Nephron (organoid): ENCODE results near the gene ARSG.

Source experiments
- H3K27ac Mint-ChIP-seq, 3 experiments: 2 replicates each; pipeline ENCODE4 v1.8.0; 2020; ENCODE audit warnings: mixed read lengths in 3 of 3, mild to moderate bottlenecking in 2 of 3, moderate library complexity in 1 of 3
- H3K27me3 Mint-ChIP-seq: 2 replicates; pipeline ENCODE4 v1.8.0; 2021; ENCODE audit warnings: low read depth, mild to moderate bottlenecking, moderate library complexity, mixed read lengths
- H3K36me3 Mint-ChIP-seq: 2 replicates; pipeline ENCODE4 v1.8.0; 2020; ENCODE audit warnings: low read depth, mixed read lengths
- H3K4me1 Mint-ChIP-seq: 2 replicates; pipeline ENCODE4 v1.8.0; 2020; ENCODE audit warnings: mixed read lengths
- H3K4me3 Mint-ChIP-seq, 3 experiments: 2 replicates each; pipeline ENCODE4 v1.8.0; 2020; ENCODE audit warnings: mild to moderate bottlenecking in 3 of 3, mixed read lengths in 3 of 3, moderate library complexity in 2 of 3
- H3K9me3 Mint-ChIP-seq: 2 replicates; pipeline ENCODE4 v1.8.0; 2020; ENCODE audit warnings: mixed read lengths
- CTCF ChIP-seq, 3 experiments: fragments of 200-600 bp; sonication (generic); IDR thresholded peaks; one replicate each; pipeline ENCODE4 v1.5.0; 2021; ENCODE audit warnings: antibody characterized with exemption in 3 of 3; ENCODE audit not compliant: unreplicated experiment in 3 of 3

The ARSG gene

GRCh38 chr17:68451670-68452354, 160.5 kb downstream of the ARSG start:
- no peaks in the 10 kb centered on the region for H3K9me3 Mint-ChIP-seq
- no peak overlapping the region for H3K4me3 Mint-ChIP-seq
- H3K36me3 Mint-ChIP-seq: peaks cover 15% of the 10 kb centered on the region
- peak overlapping the region in 2 of 3 experiments; percentile 52 to 54 for H3K27ac Mint-ChIP-seq
- no peak for TF ChIP-seq CTCF (IDR thresholded peaks at IDR 0.05; ENCODE audit: unreplicated experiment in 3 of 3)
- H3K4me1 Mint-ChIP-seq: peaks cover 39% of the 10 kb centered on the region
- no peaks in the 10 kb centered on the region for H3K27me3 Mint-ChIP-seq

- peaks cover 15% of the 10 kb centered on the region for H3K36me3 Mint-ChIP-seq
- H3K9me3 Mint-ChIP-seq: no peaks in the 10 kb centered on the region
- H3K4me3 Mint-ChIP-seq: peak overlapping the region in 2 of 3 experiments; percentile 0 to 24
- H3K27ac Mint-ChIP-seq: no peak overlapping the region
- no peaks in the 10 kb centered on the region for H3K27me3 Mint-ChIP-seq
- peaks cover 40% of the 10 kb centered on the region for H3K4me1 Mint-ChIP-seq
- no peak for TF ChIP-seq CTCF (IDR thresholded peaks at IDR 0.05; ENCODE audit: unreplicated experiment in 3 of 3)
Measured at GRCh38 chr17:68452724-68453290, 161.5 kb downstream of the ARSG start.

DNA sequence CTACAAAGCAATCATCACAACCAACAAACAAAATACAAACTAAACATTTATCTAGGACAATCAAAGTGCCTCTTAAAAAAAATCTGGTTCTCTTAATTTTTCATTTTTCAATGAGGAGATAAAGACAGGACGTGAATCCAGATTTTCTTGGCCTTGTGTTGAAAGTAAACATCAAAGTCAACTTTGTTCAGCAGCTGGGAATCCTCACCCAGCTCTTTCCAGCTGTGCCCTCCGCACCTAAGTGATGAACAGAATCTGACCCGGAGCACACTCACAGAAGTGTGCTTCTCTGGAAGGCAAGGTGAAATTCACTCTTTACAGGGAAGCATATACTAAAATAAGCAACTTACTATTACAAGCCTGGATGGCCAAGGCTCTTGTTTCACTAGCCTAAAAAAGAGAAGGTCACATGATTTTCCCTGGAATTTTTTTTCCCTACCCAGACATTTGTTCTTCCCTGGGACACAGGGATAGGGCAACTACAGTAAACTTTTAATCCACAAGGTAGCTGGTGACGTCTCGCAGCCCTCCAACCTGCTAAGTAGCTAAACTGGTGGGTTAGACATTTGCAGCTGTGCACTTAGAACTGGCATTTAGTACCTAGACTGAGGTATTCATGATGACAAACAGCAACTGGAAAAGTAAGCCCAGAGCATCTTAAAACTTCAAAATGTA, 162.8 kb downstream of the ARSG start:
- no peaks in the 10 kb centered on the region for H3K9me3 Mint-ChIP-seq
- peaks cover 49% of the 10 kb centered on the region for H3K4me1 Mint-ChIP-seq
- peaks cover 11% of the 10 kb centered on the region for H3K36me3 Mint-ChIP-seq
- TF ChIP-seq CTCF (IDR thresholded peaks at IDR 0.05; ENCODE audit: unreplicated experiment in 3 of 3): no peak
- H3K4me3 Mint-ChIP-seq: peak overlapping the region in 2 of 3 experiments; percentile 14 to 67
- H3K27ac Mint-ChIP-seq: peak overlapping the region in 2 of 3 experiments; percentile 24 to 32
- peaks cover under 1% of the 10 kb centered on the region for H3K27me3 Mint-ChIP-seq

GRCh38 chr17:68455901-68456338, 164.6 kb downstream of the ARSG start:
- Mint-ChIP-seq H3K4me1 (peaks cover 55% of the 10 kb centered on the region), H3K27me3 (peaks cover 4% of the 10 kb centered on the region), H3K9me3 (no peaks in the 10 kb centered on the region), H3K27ac (peak overlapping the region; percentile 89 to 95 (median 90)), H3K4me3 (peak overlapping the region; percentile 94 to 99 (median 99)), H3K36me3 (peaks cover 5% of the 10 kb centered on the region)
- TF ChIP-seq CTCF (IDR thresholded peaks at IDR 0.05; ENCODE audit: unreplicated experiment in 3 of 3): no peak

DNA sequence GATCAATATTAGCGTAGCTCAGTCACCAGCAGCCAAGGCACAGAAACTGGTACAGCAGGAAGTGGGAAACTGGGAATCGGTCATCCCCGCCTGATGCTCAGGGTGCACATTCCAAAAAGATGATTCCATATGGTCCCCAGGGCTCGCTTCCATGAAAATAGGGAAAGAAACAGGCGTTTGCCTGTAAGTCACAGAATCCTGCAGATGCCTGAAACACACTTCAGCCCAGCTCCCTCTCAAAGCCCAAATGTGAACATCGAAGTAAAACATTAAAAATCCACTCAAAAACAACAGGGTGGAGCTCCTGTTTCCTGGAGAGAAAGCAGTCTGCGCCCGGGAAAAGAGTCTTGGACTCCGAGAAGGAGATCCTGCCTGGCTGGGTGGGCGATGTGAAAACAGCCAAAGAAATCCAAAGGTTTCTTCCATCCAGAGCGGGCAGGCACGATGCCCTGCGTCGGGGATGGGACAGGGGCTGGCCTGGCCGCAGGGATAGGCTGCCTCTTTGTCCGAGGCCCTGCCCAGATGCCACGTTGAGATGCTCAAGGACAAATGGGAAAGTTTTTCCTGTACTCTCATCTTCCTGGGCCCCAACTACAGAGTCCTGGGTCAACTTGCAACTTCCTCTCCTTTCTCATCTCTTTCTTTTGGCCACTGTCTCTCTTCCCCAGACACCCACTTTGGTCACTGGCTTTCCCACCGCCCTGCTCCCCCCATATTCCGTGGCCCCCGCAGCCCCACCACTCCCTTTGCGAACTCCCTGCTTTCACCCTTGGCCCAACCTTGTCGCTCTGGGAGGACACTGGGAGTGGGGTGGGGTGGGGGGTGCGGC, 165.3 kb downstream of the ARSG start:
- H3K4me1 Mint-ChIP-seq: peaks cover 57% of the 10 kb centered on the region
- peak overlapping the region; percentile 89 to 95 (median 90) for H3K27ac Mint-ChIP-seq
- H3K27me3 Mint-ChIP-seq: peaks cover 4% of the 10 kb centered on the region
- no peaks in the 10 kb centered on the region for H3K9me3 Mint-ChIP-seq
- H3K4me3 Mint-ChIP-seq: peak overlapping the region; percentile 94 to 99 (median 99)
- H3K36me3 Mint-ChIP-seq: peaks cover 2% of the 10 kb centered on the region
- no peak for TF ChIP-seq CTCF (IDR thresholded peaks at IDR 0.05; ENCODE audit: unreplicated experiment in 3 of 3)
